ENCODE measurements around the gene MCUB.

DNA sequence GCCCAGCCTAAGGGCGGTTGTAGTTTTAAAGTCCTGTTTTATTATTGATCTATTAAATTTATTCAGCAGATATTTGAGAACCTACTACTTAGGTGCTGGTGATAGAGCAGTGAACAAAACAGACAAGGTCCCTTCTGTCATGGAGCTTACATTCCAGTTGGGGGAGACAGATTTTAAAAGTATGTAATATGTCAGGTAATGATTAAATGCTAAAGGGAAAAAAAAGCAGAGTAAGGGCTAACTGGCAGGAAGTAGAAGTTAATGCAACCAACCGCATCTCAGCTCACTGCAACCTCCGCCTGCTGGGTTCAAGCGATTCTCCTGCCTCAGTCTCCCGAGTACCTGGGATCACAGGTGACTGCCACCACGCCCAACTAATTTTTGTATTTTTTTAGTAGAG lies 7.8 kb upstream of the MCUB start:
- TF ChIP-seq, protein P1, sequence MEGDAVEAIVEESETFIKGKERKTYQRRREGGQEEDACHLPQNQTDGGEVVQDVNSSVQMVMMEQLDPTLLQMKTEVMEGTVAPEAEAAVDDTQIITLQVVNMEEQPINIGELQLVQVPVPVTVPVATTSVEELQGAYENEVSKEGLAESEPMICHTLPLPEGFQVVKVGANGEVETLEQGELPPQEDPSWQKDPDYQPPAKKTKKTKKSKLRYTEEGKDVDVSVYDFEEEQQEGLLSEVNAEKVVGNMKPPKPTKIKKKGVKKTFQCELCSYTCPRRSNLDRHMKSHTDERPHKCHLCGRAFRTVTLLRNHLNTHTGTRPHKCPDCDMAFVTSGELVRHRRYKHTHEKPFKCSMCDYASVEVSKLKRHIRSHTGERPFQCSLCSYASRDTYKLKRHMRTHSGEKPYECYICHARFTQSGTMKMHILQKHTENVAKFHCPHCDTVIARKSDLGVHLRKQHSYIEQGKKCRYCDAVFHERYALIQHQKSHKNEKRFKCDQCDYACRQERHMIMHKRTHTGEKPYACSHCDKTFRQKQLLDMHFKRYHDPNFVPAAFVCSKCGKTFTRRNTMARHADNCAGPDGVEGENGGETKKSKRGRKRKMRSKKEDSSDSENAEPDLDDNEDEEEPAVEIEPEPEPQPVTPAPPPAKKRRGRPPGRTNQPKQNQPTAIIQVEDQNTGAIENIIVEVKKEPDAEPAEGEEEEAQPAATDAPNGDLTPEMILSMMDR (IDR thresholded peaks at IDR 0.05; ENCODE audit: low read length), result no peak
- TF ChIP-seq EZH2phosphoT487 (IDR thresholded peaks at IDR 0.05; ENCODE audit: low read length) (no peak), EZH2 (optimal IDR thresholded peaks at IDR 0.05; ENCODE audit: low read depth, low read length) (no peak)
